GM21717 (cell line): ENCODE results near the gene DUSP8.
"Not testable (repeated sequence)": the region's sequence is repeated elsewhere in the genome, so short reads cannot be mapped to it uniquely, and the experiment has no call there.

Experiments
- ATAC-seq: cut with Tn5 transposase; IDR thresholded peaks from one replicate; pipeline ENCODE4 v1.9.1; 2021; ENCODE audit warnings: mild to moderate bottlenecking, moderate library complexity; ENCODE audit not compliant: unreplicated experiment

The DUSP8 gene, protein sequence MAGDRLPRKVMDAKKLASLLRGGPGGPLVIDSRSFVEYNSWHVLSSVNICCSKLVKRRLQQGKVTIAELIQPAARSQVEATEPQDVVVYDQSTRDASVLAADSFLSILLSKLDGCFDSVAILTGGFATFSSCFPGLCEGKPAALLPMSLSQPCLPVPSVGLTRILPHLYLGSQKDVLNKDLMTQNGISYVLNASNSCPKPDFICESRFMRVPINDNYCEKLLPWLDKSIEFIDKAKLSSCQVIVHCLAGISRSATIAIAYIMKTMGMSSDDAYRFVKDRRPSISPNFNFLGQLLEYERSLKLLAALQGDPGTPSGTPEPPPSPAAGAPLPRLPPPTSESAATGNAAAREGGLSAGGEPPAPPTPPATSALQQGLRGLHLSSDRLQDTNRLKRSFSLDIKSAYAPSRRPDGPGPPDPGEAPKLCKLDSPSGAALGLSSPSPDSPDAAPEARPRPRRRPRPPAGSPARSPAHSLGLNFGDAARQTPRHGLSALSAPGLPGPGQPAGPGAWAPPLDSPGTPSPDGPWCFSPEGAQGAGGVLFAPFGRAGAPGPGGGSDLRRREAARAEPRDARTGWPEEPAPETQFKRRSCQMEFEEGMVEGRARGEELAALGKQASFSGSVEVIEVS

GRCh38 chr11:1572197-1573076 lies at the start of gene DUSP8:
TSS of gene DUSP8 (minus strand) at chr11:1572271. CDS start at chr11:1565826, 6,445 bp downstream.
- ATAC-seq, result no peak

- no peak for ATAC-seq
These were observed 47.4 kb upstream of the DUSP8 start for GRCh38 chr11:1619449-1619848.

GRCh38 chr11:1618231-1618630 lies 46.2 kb upstream of the DUSP8 start:
- no peak for ATAC-seq

DNA sequence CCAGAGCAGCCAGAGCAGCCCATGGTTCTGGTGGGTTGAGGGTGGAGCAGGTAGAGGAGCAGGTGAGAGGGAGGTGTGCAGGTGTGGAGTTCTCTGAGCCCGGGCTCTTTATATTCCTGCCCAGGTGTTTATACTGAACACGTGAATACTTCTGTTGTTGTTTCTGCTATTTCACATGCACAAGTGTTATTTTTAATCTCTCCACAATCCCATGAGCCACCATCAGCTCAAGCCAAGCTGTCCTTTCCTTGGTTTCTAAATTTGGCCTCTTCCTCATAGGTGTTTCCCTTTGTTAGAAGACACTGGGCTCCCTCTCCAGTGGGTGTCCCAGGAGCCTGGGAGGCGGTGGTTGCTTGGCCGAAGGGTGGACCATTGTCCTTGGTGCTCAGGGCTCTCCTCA lies 36.3 kb upstream of the DUSP8 start, which contains the start of gene KRTAP5-3:
Gene KRTAP5-3, minus strand, starts transcription at position 101 of the 400 bp plus-strand sequence. Its CDS starts 78 bp downstream, at position 23.
- ATAC-seq, result no peak

- not testable (repeated sequence) for ATAC-seq
These were observed 35.8 kb upstream of the DUSP8 start for GRCh38 chr11:1607901-1608300.

DNA sequence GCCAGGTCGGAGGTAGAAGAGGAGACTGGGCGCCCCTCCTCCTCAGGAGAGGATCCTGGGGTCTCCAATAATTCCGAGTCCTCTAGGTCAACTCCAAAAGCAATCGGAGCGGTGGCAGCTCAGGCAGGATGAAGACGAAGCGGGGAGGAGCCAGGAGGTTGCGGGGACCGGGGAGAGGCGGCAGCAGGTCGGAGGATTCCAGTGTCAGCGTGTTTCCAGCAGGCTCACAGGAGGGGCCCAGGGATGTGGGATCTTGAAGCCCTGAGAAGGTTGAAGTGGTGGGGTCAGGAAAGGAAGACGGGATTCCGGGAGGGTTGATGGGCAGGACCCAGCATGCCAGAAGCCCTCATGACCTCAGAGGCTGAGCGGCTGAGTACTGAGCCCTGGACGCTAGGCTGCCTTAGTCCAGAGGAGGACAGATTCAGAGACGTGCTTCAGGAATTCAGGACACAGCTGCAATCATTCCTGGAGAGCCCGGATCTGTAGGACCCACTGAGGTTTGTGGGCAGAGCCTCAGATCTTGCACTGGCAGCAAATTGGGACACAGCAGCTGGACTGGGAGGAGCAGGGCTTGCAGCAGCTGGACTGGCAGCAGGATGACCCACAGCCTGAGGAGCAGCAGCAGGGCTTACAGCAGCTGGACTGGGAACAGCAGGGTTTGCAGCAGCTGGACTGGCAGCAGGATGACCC lies 35.2 kb upstream of the DUSP8 start:
- not testable (repeated sequence) for ATAC-seq

DNA sequence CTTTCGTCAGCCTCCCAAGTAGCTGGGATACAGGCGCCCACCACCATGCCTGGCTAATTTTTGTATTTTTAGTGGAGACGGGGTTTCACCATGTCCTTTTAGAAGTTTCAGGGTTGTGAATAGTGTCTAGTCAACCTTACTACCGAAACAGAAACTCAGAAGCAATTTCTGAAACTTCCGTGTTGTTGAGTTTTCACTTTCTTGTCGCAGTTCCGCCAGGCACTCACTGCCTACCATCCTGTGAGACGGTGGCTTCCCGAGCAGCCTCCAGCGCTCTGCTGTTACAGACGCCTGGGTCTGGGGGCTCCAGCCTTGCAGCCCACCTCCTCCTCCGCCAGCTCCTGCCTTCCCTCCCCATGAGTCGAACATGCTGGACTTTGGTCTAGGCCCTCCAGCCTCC lies 33.9 kb upstream of the DUSP8 start:
- peak; percentile 95 for ATAC-seq

GRCh38 chr11:1604711-1605110 lies 32.6 kb upstream of the DUSP8 start:
- no peak for ATAC-seq

GRCh38 chr11:1604181-1604580 lies 32.1 kb upstream of the DUSP8 start:
- ATAC-seq, result no peak

DNA sequence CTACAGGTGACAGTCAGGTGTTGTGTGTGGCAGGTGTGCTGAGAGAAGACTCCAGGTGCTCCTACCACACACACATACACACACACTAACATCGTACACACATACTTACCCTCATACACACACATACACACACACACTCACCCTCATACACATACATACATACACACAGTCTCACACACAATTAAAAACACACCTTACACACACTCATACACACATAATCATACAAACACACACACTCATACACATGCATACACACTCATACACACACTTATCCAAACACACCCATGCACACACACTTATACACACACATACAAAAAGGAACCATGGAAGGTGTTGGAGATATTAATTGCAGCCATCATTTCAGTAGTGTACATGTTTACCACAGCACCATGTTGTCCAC lies 31.6 kb upstream of the DUSP8 start:
- no peak for ATAC-seq

DNA sequence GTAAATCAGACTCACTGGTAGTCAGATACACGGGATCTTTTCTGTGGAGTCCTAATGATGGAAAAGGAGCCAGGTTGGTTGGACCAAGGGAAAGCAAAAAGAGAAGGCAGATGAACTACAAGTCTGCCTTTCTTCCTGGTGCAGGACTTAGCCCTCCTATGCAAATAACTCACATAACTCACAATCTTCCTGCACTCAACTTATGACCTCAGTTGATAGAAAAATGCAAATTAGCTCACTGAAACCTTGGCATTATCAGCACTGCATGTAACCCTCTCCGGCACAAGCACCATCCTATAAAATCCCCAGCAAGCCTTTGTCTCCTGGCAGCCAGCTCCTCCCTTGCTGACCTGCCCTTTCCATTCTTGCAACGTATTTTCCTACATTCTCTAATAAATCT lies 29.6 kb upstream of the DUSP8 start:
- ATAC-seq, result not testable (repeated sequence)

DNA sequence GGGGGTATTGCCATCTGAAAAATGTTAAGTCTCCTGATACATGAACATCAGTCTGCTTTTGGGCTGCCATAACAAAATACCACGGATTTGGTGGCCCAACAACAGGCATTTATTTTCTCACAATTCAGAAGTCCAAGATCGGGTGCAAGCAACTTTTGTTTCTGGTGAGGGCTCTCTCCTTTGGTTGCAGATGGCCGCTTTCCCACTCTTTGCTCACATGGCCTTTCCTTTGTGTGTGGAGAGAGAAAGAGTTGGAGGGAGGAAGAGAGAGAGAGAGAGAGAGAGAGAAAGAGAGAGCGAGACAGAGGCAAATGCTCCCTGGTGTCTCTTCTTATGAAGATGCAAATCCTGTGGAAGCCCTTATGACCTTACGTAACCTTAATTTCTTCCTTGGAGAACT lies 28.6 kb upstream of the DUSP8 start:
- no peak for ATAC-seq

GRCh38 chr11:1598816-1599215 lies 26.7 kb upstream of the DUSP8 start:
- no peak for ATAC-seq

DNA sequence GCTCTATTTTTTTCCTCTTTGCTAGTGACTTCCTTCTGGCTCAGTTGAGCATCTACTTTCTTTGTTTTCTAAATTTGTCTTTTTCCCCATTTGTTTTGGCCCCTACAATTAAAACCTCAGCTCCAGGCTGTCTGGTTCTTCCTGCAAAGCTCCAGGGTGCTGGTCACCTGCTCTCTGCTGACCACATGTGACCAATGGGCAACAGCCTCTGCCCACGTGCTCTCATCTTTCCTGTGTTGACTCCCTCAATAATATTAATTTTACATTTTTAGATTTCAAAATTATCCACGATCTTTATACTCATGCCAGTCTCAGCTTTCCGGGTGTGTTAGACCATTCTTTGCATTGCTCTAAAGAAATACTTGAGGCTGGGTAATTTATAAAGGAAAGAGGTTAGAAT lies 26.3 kb upstream of the DUSP8 start:
- not testable (repeated sequence) for ATAC-seq

DNA sequence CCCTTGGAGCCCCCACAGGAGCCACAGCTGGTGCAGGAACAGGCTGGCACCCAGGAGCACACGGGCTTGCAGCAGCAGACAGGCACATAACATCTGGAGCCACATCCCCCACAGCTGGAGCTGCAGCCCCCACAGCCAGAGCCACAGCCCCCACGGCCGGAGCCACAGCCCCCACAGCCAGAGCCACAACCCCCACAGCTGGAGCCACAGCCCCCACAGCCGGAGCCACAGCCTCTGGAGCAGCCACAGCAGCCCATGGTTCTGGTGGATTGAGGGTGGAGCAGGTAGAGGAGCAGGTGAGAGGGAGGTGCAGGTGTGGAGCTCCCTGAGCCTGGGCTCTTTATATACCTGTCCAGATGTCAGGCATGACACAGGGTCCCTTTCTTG lies 25.9 kb upstream of the DUSP8 start, which contains the start of gene KRTAP5-2:
Gene KRTAP5-2, minus strand, starts transcription at position 301 of the 387 bp plus-strand sequence. Its CDS starts 44 bp downstream, at position 257.
- no peak for ATAC-seq

DNA sequence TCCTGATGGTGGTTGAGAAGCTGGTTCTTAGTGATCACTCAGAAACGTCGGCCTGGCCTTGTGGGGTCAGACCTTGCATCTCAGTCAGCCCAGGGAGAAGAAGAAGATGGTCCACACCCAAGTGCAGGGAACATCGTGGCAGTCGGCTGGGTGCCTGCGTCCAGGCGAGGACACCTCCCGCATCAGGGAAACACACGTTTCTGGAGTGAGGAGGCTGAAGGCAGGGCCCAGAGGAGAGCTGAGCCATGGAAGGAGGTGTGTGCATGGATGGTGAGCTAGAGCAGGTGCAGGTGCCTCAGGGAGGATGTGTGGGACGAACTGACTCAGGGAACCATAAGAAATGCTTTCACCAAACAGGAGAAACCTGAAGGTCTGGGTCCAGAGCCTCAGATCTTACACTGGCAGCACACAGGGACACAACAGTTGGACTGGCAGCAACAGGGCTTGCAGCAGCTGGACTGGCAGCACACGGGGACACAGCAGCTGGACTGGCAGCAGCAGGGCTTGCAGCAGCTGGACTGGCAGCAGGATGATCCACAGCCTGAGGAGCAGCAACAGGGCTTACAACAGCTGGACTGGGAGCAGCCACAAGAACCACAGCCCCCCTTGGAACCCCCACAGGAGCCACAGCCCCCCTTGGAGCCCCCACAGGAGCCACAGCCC lies 25.4 kb upstream of the DUSP8 start:
- ATAC-seq, result no peak

DNA sequence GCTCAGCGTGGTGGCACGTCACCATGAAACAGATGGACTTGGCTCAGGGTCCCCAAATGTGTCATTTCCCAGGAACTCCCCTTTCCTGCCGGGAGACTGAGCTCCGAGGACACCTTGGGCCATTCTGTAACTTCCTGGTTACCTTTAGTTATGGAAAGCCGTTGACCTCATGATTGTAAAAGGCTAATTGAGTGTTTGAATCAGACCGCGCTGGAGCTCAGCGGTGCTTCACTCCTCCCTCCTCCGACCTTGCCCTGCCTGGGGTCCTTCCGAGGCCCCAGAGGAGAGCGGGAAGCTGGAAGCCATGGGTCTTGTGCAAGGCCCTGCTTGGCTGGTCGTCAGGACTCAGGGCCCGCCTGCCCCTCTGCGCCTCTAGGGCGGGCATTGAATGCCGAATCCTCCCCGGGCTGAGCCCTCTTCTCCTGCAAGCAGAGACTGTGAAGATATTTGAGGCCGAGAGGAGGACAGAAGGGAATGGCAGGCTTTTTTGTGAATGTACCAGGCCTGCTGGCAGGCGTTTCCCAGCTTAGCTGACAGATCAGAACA lies 24.6 kb upstream of the DUSP8 start:
- ATAC-seq, result not testable (repeated sequence)

DNA sequence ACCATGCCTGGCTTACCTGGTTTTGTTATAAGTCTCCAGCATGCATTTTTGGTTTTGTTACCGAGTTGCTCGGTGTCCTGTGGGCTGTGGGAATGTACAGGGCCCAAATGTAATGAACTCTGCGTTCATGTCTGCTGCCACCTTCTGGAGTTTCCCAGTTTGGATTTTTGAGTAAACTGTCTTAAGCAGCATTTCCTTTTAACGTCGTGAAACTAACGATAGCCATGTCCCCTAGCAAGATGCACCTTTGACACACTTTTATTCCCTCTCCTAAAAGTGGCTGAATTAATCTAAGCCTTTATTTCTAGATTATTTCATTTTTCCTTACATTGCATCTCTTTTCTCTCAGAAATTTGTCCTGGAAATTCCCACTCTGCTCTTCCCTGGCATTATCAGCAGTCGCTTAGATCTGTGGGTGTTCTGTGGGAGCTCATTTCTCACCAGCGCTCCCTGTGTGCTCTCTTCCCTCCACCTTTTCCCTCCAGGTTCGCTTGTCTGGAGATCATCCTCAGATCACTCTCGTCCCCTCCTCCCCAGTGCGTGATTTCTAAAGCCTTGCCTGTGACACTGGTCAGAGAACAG lies 24.0 kb upstream of the DUSP8 start:
- ATAC-seq, result not testable (repeated sequence)

DNA sequence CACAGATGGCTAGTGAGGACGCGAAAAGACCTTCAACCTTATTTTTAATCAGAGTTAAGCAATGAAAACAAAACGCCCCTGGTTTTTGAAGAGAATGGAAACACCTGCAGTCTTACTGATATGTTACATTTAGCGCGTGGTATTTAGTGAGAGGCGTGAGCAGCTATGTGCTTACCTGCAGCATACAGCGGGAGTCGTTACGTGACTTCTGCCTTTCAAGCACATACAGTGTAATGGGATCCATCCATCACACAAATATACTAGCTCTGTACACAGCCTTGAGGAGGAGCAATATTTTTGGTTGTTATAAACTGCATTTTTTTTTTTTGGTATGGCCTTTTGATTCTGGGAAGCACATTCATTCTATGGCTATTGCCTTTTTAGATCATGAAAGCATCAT lies 20.6 kb upstream of the DUSP8 start:
- ATAC-seq, result no peak
